OCI-LY1 (cell line): ENCODE results near the gene TBC1D14.

ENCODE experiments used
- EZH2 ChIP-seq: fragments of 200-600 bp; sonication (generic), shearing (Covaris generic); IDR thresholded peaks from 2 replicates; pipeline ENCODE4 v1.8.0; 2017; ENCODE audit warnings: borderline replicate concordance, mixed run types, mild to moderate bottlenecking, antibody characterized with exemption, low read length, moderate library complexity, mixed read lengths
- TF ChIP-seq, protein P1 (sequence below): fragments of 200-600 bp; sonication (generic), shearing (Covaris generic); IDR thresholded peaks from 2 replicates; pipeline ENCODE4 v1.5.1; 2017; ENCODE audit warnings: mild to moderate bottlenecking, antibody characterized with exemption, low read length, moderate library complexity, mixed read lengths

DNA sequence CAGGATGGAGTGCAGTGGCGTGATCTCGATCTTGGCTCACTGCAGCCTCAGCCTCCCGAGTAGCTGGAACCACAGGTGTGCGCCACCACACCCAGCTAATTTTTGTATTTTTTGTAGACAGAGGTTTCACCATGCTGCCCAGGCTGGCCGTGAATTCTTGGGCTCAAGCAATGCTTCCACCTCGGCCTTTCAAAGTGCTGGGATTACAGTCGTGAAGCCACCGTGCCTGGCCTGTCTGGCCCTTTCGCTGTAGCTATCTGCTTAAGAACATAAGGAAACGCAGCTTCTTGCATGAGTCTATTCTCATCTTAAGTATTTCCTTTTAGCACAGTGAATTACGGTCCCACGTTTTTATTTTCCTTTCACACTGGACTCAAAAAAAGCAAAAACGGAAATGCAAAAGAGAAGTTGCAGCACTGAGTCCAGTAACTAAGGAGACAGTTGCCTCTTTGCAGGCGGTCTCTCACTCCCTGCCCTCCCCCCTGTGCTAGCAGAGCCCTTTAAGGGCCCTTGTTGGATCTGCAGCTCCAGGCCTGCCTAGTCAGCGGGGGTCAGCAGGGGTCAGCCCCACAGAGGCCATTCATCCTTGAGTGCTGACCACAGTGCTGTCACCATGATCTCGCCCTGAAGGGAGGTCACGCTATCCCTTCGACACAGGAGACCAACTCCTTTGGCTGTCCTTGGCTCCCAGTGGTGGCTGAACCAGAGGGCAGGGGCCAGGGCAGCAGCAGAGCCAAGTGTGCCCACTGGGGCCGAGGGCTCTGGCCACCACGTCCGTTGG is 21.8 kb upstream of the TBC1D14 start:
- TF ChIP-seq, protein P1, sequence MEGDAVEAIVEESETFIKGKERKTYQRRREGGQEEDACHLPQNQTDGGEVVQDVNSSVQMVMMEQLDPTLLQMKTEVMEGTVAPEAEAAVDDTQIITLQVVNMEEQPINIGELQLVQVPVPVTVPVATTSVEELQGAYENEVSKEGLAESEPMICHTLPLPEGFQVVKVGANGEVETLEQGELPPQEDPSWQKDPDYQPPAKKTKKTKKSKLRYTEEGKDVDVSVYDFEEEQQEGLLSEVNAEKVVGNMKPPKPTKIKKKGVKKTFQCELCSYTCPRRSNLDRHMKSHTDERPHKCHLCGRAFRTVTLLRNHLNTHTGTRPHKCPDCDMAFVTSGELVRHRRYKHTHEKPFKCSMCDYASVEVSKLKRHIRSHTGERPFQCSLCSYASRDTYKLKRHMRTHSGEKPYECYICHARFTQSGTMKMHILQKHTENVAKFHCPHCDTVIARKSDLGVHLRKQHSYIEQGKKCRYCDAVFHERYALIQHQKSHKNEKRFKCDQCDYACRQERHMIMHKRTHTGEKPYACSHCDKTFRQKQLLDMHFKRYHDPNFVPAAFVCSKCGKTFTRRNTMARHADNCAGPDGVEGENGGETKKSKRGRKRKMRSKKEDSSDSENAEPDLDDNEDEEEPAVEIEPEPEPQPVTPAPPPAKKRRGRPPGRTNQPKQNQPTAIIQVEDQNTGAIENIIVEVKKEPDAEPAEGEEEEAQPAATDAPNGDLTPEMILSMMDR: no peak
- no peak for TF ChIP-seq EZH2
